GM18505 (cell line): ENCODE measurements around the gene SERF2.
"Not testable (repeated sequence)": the region's sequence is repeated elsewhere in the genome, so short reads cannot be mapped to it uniquely, and the experiment has no call there.

Experiments used
- ATAC-seq: cut with Tn5 transposase; IDR thresholded peaks from one replicate; pipeline ENCODE4 v1.9.1; 2021; ENCODE audit not compliant: unreplicated experiment
- POLR2A ChIP-seq: IDR thresholded peaks from 4 replicates; pipeline ENCODE4 v1.6.1; 2011; ENCODE audit warnings: borderline replicate concordance; ENCODE audit not compliant: insufficient read depth, insufficient read length; ENCODE audit errors: extremely low read depth

Gene SERF2

DNA sequence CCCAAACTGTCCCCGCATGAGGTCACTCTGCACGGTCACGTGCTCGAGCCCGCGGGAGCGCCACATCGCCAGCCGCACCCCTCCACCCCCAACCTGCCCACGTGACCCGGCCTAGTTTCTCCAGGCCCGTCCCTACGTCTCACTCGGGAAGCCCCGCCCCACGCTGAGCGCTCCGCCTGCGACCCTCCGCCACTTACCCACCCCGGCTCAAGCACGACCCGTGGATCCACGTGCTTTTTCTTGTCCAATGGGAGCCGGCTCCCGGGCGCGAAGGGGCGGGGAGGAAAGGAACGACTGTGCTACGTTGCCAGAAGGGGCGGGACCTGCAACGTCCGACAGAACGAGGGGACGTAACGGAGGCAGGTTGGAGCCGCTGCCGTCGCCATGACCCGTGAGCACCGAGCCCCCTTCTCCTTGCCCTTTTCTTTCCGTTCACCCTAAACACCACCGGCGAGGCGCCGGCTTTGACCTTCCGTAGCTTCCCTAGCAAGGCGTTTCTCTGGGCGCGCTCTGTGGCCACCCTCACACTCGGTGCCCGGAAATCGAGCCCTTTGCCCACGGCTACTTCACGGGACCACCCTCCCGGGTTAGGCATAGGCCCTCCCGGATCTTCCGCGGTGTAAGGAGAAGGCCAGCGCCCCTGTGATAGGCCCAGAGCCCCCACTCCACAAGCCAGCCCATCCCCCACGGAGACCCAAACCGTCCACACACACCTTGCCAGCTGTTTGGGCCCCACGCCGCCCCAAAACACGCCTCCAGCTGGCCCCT, at the start of gene SERF2:
SERF2 (plus strand) TSS at position 328 of the 768 bp plus-strand sequence; CDS start at position 385, 57 bp downstream.
- TF ChIP-seq POLR2A = peak; percentile 93
- ATAC-seq = peak; percentile 84

DNA sequence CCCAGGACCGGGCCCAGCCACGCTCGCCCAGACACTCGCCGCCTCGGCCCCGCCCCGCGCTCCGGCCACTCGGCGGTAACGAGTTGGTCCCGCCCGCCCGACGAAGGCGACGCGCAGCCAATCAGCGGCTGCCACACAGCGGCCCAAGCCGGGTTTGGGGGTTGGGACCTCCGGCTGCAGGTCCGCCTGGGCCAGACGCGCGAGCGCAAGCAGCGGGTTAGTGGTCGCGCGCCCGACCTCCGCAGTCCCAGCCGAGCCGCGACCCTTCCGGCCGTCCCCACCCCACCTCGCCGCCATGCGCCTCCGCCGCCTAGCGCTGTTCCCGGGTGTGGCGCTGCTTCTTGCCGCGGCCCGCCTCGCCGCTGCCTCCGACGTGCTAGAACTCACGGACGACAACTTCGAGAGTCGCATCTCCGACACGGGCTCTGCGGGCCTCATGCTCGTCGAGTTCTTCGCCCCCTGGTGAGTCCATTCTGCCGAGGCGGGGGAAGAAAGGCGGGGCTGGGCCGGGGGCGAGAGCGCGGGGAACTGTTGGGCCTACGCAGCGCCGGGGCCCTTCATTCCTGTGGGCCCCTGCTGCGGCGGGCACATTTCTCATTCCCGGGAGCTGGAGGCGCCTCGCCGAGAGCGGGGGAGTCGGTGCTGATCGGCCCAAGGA, 45.7 kb upstream of the SERF2 start, which contains the start of gene PDIA3:
PDIA3 (plus strand) TSS at position 194 of the 658 bp plus-strand sequence; CDS start at position 296, 102 bp downstream.
- TF ChIP-seq POLR2A = peak; percentile 86
- peak; percentile 69 for ATAC-seq

DNA sequence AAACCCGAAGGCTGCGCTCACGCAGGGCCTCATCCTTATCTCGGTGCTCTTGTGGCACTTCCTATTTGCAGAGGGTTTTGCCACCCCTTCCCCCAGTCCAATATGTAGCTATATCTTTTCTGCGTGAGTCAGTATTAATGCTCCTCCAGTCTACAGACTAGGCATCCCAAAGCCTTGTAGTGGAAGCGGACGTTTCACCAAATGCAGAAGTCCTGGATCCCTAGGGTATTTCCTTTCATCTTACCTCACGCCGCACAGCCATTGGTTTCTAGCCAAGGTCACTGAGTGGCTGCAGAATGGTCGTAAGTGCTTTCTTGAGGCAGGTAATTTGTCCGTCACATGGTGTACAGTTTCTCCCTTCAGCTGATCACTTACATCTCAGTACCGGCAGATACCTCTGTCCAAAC, 45.2 kb upstream of the SERF2 start:
- not testable (repeated sequence) for ATAC-seq

DNA sequence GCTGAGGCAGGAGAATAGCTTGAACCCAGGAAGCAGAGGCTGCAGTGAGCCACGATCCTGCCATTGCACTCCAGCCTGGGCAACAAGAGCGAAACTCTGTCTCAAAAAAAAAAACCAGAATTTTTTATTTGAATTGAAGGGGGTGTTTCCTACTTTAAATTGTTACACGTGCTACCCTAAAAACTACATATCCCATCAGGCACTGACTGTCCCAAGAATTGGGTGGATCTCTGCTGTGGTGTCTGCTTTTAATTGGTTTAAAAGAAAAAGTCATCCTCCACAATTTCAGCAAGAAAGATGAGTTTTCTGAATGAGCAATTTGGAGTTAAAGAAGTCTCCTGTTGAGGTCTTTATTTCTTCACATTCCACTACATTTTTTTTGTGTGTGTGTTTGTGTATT, 43.7 kb upstream of the SERF2 start:
- ATAC-seq = no peak

DNA sequence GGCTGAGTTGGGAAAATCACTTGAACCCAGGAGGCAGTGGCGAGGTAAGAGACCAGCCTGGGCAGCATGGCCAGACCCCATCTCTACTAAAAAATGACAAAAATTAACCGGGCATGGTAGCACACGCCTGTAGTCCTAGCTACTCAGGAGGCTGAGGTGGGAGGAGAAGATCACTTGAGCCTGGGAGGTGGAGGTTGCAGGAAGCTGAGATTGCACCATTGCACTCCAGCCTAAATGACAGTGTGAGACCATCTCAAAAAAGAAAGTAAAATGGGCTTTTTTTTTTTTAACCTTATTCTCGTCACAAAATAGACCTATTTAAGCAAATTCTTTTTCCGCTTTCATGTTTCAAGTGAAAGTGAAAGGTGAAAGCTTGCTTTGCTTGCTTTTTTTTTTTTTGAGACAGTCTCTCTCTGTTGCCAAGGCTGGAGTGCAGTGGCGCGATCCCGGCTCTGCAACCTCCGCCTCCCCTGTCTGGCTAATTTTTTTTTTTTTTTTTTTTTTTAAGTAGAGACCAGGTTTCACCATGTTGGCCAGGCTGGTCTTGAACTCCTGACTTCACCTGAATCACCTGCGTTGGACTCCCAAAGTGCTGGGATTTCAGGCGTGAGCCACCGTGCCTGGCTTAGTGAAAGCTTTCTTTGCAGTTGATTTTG, 42.3 kb upstream of the SERF2 start:
- no peak for ATAC-seq
- no peak for TF ChIP-seq POLR2A

More for the DNA sequence above, 43.7 kb upstream of the SERF2 start:
- no peak for TF ChIP-seq POLR2A

DNA sequence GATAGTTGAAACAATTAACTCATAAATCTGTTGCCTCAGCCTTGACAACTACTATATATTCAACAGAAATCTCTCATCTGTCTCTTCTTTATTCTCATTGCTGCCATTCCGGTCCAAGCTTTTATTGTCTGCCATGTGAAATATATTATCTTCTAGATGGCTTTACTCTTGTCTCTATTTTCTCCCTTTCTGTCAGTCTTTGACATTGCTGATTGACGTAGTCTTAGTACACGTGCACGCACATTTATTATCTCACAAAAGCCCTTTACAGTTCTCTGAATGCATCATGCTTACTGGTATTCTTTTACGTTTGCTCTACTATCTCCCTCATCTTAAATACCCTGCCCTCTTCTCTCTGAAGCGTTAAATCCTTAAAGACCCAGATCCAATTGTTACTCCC, 40.2 kb upstream of the SERF2 start:
- no peak for ATAC-seq
- no peak for TF ChIP-seq POLR2A

DNA sequence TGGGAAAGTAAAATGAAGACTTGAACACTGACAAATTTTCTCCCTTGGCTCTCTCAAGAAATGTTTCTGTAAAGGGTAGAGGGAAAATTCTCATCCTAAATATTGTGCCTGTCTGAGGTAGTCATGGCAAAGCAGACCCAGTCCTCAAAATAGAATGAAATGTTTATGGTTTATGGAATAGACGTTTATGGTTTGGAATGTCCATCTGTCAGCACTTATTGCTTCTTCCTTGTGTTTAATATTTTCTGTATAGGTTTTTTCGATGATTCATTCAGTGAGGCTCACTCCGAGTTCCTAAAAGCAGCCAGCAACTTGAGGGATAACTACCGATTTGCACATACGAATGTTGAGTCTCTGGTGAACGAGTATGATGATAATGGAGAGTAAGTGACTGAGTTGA, 29.3 kb upstream of the SERF2 start:
- no peak for ATAC-seq
- TF ChIP-seq POLR2A = no peak

DNA sequence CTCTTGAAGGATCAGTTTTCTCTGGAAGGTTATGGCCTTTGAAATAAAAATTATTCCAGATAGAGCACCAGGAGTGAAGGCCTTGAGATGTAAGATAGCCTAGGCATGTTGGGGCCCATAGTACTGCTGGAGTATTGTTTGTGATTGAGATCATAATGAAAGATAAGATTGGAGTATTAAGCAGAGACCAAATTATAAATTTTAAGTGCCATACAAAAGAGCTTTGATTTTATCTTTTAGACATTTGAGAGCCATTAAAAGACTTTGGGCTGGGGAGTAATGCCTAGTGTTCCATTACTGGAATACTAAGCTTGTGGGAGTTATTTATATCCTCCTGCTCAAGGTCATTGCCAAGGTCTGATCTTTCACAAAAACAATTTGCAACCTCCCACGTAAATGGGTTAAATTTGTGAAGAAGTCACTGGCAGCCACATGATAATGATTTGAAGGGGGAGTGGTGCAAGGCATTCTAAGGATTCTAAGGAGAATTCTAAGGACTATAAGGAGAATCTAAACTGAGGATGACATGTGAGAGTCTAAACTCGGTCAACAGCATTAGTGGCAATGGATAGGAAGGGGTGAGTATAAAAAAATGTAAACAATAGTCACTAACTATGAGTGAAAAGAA, 28.2 kb upstream of the SERF2 start:
- ATAC-seq = no peak
- TF ChIP-seq POLR2A = no peak

DNA sequence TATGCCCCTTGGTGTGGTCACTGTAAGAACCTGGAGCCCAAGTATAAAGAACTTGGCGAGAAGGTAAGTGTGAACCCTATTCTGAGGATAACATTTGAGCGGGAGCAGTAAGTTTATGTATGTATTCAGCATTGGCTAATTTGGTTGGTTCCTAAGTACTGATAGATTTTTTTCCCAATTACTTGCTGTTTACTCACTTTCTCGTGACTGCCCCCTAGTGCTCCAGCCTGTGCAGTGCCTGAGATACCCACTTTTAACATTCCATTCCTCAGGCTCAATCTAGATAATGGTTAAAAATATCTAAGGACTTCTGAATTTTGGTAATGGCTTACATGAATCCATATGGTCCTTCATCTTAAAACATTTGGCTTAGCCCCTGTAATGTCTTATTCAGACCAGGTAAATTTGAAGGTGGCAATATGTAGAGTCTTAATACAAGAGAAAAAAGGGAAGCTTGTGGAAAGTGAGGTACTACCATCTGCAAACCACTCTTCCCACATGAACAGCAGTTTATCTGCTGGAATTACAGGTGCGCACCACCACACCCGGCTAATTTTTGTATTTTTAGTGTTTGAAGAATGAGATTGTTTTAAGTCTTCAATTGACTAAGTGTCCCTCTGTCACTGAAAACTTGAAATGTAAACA, 22.4 kb upstream of the SERF2 start:
- TF ChIP-seq POLR2A = no peak
- no peak for ATAC-seq

DNA sequence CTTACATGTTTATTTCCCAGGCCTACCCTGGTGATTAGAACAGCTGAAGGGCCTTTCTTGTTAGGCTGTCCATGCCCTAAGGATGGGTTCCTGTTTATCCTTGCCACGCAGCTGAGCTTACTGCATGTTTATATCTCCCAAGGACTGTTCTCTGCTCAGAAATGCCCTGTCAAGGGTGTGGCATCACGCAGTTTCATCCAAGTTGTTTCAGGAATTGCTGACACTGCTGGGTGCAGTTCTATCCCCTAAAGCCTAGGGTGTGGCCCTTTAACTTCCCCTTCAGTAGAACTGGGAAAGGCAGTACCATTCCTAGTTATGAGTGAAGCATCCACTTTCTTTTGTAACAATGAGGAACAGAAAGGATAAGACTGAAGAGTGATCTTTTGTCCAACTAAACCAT, 20.3 kb upstream of the SERF2 start:
- TF ChIP-seq POLR2A = no peak
- ATAC-seq = no peak

DNA sequence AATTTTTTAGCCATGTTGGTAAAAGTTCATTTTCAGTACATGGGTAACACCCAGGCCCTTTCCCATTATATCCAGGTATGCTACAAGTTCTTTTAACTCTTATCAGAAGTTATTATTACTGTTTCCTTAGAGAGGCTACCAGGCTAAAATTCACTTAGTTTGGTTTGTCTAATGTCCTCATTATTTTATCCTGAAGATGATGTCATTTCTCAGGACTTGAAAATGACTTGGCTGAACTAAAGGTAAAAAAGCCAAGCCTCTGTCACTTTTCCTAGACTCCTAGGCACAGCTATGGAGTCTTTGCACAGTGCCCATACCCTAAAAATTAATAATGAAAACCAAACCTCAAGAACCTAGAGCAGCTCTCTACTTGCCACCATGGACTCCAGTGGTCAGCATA, 19.5 kb upstream of the SERF2 start:
- no peak for TF ChIP-seq POLR2A
- no peak for ATAC-seq

DNA sequence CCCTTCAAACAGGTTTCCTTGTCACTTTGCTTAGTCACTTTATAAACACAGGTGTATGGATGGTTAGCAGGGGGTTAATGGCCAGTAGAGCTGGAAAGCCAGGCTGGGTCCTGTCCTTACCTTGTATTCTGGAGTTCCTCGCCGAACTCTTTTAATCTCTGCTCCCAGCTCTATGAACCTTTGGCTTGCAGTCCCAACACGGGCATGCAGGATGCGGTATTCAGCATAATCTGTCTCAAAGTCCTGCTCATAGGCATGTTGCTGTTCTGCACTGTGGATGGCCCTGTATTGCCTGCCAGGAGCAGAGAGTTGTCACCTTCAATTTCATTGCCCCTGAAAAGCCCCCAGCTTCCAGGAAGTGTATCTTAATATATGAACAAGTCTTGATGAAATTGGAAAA, 18.1 kb upstream of the SERF2 start:
- no peak for ATAC-seq
- TF ChIP-seq POLR2A = no peak

DNA sequence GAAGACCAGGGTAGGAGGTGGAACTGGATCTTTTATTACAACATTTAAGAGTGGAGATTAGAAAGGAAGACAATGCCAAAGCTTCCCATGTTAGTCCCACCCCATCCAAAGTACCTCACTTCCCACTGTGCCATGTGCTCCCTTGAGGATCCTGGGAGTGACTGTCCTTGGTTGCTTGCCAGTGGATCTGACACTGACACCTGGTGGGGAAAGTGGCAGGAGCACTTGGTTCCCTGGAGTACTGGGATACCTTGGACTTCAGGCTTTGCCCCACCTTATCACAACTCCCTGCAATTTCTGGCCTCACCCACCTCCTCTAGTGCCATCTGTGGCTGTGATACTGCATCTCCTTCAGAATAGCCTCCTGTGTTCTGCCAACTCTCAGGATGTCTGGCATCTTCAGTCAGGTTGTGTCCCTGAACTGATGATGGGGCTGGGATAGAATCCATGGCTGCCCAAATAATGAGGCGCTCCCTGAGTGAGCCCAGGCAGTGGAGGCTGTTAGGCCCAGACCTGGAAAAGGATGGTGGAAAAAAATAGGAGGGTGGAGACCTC, 16.6 kb upstream of the SERF2 start:
- no peak for ATAC-seq
- no peak for TF ChIP-seq POLR2A
